ENCODE measurements around the gene FUT4. TPM values are rescaled to one million over a fixed set of nuclear protein-coding genes. Genes with fewer than 3 reads are reported as not detected.
A peak's percentile ranks its signal among the peaks of the same experiment; 100 is the strongest.

Gene FUT4
- total RNA-seq: 12.9 to 14.0 TPM (median 12.9 TPM) in 3 replicates

GRCh38 chr11:94543695-94544645 lies at the start of gene FUT4:
TSS of gene FUT4 (plus strand) at chr11:94543921. CDS start at chr11:94544134, 213 bp downstream.
- TF ChIP-seq CTCF (IDR thresholded peaks at IDR 0.05; ENCODE audit: unreplicated experiment): no peak
- Mint-ChIP-seq H3K9me3 (no peaks in the 10 kb centered on the region), H3K27ac (peak within 1 kb of the TSS; percentile 100), H3K4me3 (peak within 1 kb of the TSS; percentile 98), H3K36me3 (no peaks in the 10 kb centered on the region), H3K27me3 (ENCODE audit: low read depth) (no peaks in the 10 kb centered on the region), H3K4me1 (peaks cover 43% of the 10 kb centered on the region)
- DNase-seq (ENCODE audit: low spot score in 2 of 2, unreplicated experiment in 2 of 2): peak; percentile 64 to 80

GRCh38 chr11:94494126-94494680 lies 49.5 kb upstream of the FUT4 start:
- Mint-ChIP-seq H3K27me3 (ENCODE audit: low read depth) (no peaks in the 10 kb centered on the region), H3K9me3 (no peaks in the 10 kb centered on the region), H3K4me1 (peaks cover 22% of the 10 kb centered on the region), H3K27ac (peak overlapping the region; percentile 99), H3K4me3 (peak overlapping the region; percentile 97), H3K36me3 (peaks cover 17% of the 10 kb centered on the region)
- DNase-seq (ENCODE audit: low spot score in 2 of 2, unreplicated experiment in 2 of 2): no peak
- no peak for TF ChIP-seq CTCF (IDR thresholded peaks at IDR 0.05; ENCODE audit: unreplicated experiment)

GRCh38 chr11:94500181-94500580 lies 43.5 kb upstream of the FUT4 start:
- Mint-ChIP-seq H3K4me3 (no peak overlapping the region), H3K9me3 (no peaks in the 10 kb centered on the region)

GRCh38 chr11:94501522-94501921 lies 42.2 kb upstream of the FUT4 start:
- Mint-ChIP-seq H3K27ac (no peak overlapping the region), H3K27me3 (ENCODE audit: low read depth) (no peaks in the 10 kb centered on the region), H3K9me3 (no peaks in the 10 kb centered on the region)

More at GRCh38 chr11:94500181-94500580, 43.5 kb upstream of the FUT4 start:
- no peak overlapping the region for H3K27ac Mint-ChIP-seq
- H3K27me3 Mint-ChIP-seq (ENCODE audit: low read depth): no peaks in the 10 kb centered on the region
- DNase-seq (ENCODE audit: low spot score in 2 of 2, unreplicated experiment in 2 of 2): no peak
- peaks cover 2% of the 10 kb centered on the region for H3K4me1 Mint-ChIP-seq
- TF ChIP-seq CTCF (IDR thresholded peaks at IDR 0.05; ENCODE audit: unreplicated experiment): no peak
- peaks cover 10% of the 10 kb centered on the region for H3K36me3 Mint-ChIP-seq

More at GRCh38 chr11:94501522-94501921, 42.2 kb upstream of the FUT4 start:
- H3K4me3 Mint-ChIP-seq: no peak overlapping the region
- TF ChIP-seq CTCF (IDR thresholded peaks at IDR 0.05; ENCODE audit: unreplicated experiment): no peak
- H3K4me1 Mint-ChIP-seq: no peaks in the 10 kb centered on the region
- H3K36me3 Mint-ChIP-seq: peaks cover 10% of the 10 kb centered on the region
- no peak for DNase-seq (ENCODE audit: low spot score in 2 of 2, unreplicated experiment in 2 of 2)

All from mesothelial cell of epicardium (in vitro differentiated cells).